HL-60 (cell line): Measurements from ENCODE around the gene ANKRD39.

ENCODE experiments used
- POLR2AphosphoS5 ChIP-seq: IDR thresholded peaks from 2 replicates; pipeline ENCODE4 v1.6.1; 2012; ENCODE audit warnings: low read depth
- TF ChIP-seq, protein P1 (sequence below): IDR thresholded peaks from one replicate; pipeline ENCODE4 v1.5.1; 2011; ENCODE audit warnings: low read length, control low read depth, inconsistent platforms; ENCODE audit not compliant: insufficient read depth
- TF ChIP-seq, protein P2 (sequence below): IDR thresholded peaks from 2 replicates; pipeline ENCODE4 v1.6.1; 2012; ENCODE audit warnings: low read depth; ENCODE audit not compliant: insufficient replicate concordance

DNA sequence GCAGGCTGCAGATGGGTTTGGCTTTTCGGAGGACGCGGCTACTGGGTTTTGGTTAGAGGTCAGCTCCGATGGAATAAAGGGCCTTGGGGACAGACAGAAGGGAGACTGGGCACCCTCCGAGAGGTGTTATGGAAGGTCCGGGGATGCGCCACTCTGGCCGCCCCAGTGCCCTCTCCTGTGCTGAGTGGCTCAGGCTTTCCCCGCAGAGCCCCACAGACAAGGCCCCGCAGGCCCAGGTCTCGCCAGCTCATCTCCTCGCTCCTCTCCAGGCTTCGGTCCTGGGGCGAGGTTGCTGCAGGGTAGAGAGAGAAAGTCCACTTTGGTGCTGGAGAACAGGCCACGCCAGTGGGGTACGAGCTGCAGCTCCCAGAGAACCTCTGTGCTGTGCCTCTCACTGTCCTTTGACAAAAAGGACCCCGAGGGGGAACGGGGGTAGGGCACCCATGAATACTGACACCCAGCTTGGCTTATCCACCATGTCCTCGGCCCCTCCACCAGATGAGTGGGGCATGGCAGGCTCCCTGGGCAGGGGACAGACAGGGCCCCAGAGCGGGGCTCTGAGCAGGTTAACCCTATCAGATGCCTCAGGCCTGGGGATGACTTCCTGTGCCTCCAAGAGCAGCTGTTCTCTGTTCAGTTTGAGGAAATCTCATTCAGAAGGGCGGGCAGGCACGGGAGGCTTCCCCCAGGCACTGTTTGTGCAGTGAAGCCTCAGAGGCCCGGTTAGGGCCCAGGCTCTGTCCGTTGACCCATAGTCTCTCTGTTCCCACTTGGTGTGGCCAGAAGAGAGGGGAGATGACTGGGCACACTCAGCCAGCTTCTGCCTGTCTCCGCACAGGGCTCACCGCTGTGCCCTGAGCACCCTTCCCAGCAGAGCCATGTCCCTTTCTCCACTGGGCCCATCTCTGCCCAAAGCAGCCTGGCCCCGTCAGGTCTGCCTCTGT, 57.5 kb downstream of the ANKRD39 start:
- TF ChIP-seq, protein P1, sequence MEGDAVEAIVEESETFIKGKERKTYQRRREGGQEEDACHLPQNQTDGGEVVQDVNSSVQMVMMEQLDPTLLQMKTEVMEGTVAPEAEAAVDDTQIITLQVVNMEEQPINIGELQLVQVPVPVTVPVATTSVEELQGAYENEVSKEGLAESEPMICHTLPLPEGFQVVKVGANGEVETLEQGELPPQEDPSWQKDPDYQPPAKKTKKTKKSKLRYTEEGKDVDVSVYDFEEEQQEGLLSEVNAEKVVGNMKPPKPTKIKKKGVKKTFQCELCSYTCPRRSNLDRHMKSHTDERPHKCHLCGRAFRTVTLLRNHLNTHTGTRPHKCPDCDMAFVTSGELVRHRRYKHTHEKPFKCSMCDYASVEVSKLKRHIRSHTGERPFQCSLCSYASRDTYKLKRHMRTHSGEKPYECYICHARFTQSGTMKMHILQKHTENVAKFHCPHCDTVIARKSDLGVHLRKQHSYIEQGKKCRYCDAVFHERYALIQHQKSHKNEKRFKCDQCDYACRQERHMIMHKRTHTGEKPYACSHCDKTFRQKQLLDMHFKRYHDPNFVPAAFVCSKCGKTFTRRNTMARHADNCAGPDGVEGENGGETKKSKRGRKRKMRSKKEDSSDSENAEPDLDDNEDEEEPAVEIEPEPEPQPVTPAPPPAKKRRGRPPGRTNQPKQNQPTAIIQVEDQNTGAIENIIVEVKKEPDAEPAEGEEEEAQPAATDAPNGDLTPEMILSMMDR: no peak
- TF ChIP-seq, protein P2, sequence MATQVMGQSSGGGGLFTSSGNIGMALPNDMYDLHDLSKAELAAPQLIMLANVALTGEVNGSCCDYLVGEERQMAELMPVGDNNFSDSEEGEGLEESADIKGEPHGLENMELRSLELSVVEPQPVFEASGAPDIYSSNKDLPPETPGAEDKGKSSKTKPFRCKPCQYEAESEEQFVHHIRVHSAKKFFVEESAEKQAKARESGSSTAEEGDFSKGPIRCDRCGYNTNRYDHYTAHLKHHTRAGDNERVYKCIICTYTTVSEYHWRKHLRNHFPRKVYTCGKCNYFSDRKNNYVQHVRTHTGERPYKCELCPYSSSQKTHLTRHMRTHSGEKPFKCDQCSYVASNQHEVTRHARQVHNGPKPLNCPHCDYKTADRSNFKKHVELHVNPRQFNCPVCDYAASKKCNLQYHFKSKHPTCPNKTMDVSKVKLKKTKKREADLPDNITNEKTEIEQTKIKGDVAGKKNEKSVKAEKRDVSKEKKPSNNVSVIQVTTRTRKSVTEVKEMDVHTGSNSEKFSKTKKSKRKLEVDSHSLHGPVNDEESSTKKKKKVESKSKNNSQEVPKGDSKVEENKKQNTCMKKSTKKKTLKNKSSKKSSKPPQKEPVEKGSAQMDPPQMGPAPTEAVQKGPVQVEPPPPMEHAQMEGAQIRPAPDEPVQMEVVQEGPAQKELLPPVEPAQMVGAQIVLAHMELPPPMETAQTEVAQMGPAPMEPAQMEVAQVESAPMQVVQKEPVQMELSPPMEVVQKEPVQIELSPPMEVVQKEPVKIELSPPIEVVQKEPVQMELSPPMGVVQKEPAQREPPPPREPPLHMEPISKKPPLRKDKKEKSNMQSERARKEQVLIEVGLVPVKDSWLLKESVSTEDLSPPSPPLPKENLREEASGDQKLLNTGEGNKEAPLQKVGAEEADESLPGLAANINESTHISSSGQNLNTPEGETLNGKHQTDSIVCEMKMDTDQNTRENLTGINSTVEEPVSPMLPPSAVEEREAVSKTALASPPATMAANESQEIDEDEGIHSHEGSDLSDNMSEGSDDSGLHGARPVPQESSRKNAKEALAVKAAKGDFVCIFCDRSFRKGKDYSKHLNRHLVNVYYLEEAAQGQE: no peak
- TF ChIP-seq POLR2AphosphoS5: no peak
